Kidney (tissue), 14 donors: ENCODE measurements around the gene TP63. TPM values are rescaled to one million over a fixed set of nuclear protein-coding genes. Genes with fewer than 3 reads are reported as not detected.
A peak's percentile ranks its signal among the peaks of the same experiment; 100 is the strongest.

Source experiments
- DNase-seq, 5 donors: peaks; one replicate each; pipeline ENCODE4 v3.0.0-alpha.2; 2013 to 2020
- FAIRE-seq: peaks from 2 replicates; lab custom pipeline; 2012; peaks lifted over from hg19 to GRCh38; lab: Jason Lieb, UNC
- H3K27ac ChIP-seq, 2 donors: one replicate each; pipeline ENCODE4 v1.7.0; 2013; ENCODE audit warnings: low read depth in 2 of 2, low read length in 2 of 2, inconsistent platforms in 1 of 2
- H3K27me3 ChIP-seq: one replicate; pipeline ENCODE4 v1.7.1; 2013; ENCODE audit warnings: low read length, inconsistent platforms; ENCODE audit not compliant: control insufficient read depth, insufficient read depth
- H3K36me3 ChIP-seq, 3 donors: one replicate each; pipeline versions ENCODE4 v1.7.0 to v1.7.1; 2013; ENCODE audit warnings: low read length in 3 of 3, control low read depth in 1 of 3, inconsistent platforms in 1 of 3; ENCODE audit not compliant: insufficient read depth in 3 of 3, control insufficient read depth in 2 of 3
- H3K4me1 ChIP-seq, 3 donors: one replicate each; pipeline versions ENCODE4 v1.7.0 to v1.7.1; 2013; ENCODE audit warnings: low read length in 3 of 3, inconsistent platforms in 1 of 3, low read depth in 1 of 3; ENCODE audit not compliant: control insufficient read depth in 2 of 3, insufficient read depth in 2 of 3
- H3K4me3 ChIP-seq, 3 donors: one replicate each; pipeline versions ENCODE4 v1.7.0 to v1.8.1; 2013; ENCODE audit warnings: low read length in 3 of 3, control low read depth in 1 of 3, inconsistent platforms in 1 of 3
- H3K9ac ChIP-seq, 3 donors: one replicate each; pipeline versions ENCODE4 v1.7.0 to v1.7.1; 2013; ENCODE audit warnings: low read length in 3 of 3, control low read depth in 1 of 3, inconsistent platforms in 1 of 3
- H3K9me3 ChIP-seq, 3 donors: one replicate each; pipeline versions ENCODE4 v1.7.0 to v1.7.1; 2013; ENCODE audit warnings: low read length in 3 of 3, control low read depth in 1 of 3, inconsistent platforms in 1 of 3; ENCODE audit not compliant: control insufficient read depth in 2 of 3, insufficient read depth in 1 of 3
- intact Hi-C: fragments of 100-400 bp; cut with DNase I; formaldehyde crosslinking; loops from one replicate; pipeline ENCODE4 v1.11.1; 2022
- polyA plus RNA-seq: library from polyadenylated mRNA; stranded (reverse); fragments of 350-450 nt; fragmentation: Illumina TruSeq; extraction: RNeasy Lipid Tissue Mini Kit (QIAGEN cat#74804); gene quantifications from one replicate; pipeline ENCODE4 v1.2.3, GENCODE V29; 2014; ENCODE audit warnings: low read depth, low replicate concordance; ENCODE audit not compliant: insufficient read depth
- total RNA-seq: library from RNA; stranded (reverse); fragmentation: NEBNext Ultra II Directional; extraction: Animal tissue kit (Norgen Biotek cat#: 25700); gene quantifications from one replicate; pipeline ENCODE4 v1.2.1, GENCODE V29; 2021
- TF ChIP-seq, protein P1 (sequence below): IDR thresholded peaks from 3 replicates; pipeline ENCODE4 v1.5.1; 2012; ENCODE audit warnings: mild to moderate bottlenecking, moderate library complexity, borderline replicate concordance; ENCODE audit not compliant: insufficient read depth; ENCODE audit errors: extremely low read depth
- donor health status: control.
- donor health status: control.
- donor health status: control.
- donor health status: control.
- donor health status: control.
- donor health status: DM: yes; HTN: yes; CAD: no.
- donor health status: Normal renal cell carcinoma (clear cell type).

The TP63 gene
- total and polyA plus RNA-seq, 2 donors from 2014 or later = 0.13 to 1.1 TPM

DNA sequence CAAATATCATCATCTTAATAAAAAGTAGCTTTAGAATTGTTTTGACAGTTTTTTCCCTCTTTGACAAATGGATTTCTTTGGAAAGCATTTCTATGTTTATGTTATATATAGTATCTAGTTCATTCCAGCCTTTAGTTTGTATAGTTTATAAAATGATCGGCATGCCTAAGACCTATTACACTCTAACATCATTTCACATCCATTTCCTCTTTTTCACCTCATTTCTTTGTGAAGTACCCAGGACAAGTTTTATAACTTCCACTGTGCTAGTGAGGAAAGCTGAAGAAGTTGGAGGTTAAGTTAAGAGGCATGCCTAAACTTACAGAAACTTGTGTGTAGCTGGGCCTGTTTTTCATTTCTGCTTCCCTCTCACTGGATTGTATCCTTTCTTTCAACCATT, 178.4 kb downstream of the TP63 start:
- H3K36me3 ChIP-seq = no peaks in the 10 kb centered on the region
- no peak overlapping the region for H3K27ac ChIP-seq
- no peak overlapping the region for H3K4me3 ChIP-seq
- H3K4me1 ChIP-seq = no peaks in the 10 kb centered on the region
- intact Hi-C loops = no loop called here
- DNase-seq = no peak
- no peak overlapping the region for H3K9ac ChIP-seq
- H3K9me3 ChIP-seq = no peaks in the 10 kb centered on the region
- no peak for FAIRE-seq
- no peaks in the 10 kb centered on the region for H3K27me3 ChIP-seq
- TF ChIP-seq, protein P1, sequence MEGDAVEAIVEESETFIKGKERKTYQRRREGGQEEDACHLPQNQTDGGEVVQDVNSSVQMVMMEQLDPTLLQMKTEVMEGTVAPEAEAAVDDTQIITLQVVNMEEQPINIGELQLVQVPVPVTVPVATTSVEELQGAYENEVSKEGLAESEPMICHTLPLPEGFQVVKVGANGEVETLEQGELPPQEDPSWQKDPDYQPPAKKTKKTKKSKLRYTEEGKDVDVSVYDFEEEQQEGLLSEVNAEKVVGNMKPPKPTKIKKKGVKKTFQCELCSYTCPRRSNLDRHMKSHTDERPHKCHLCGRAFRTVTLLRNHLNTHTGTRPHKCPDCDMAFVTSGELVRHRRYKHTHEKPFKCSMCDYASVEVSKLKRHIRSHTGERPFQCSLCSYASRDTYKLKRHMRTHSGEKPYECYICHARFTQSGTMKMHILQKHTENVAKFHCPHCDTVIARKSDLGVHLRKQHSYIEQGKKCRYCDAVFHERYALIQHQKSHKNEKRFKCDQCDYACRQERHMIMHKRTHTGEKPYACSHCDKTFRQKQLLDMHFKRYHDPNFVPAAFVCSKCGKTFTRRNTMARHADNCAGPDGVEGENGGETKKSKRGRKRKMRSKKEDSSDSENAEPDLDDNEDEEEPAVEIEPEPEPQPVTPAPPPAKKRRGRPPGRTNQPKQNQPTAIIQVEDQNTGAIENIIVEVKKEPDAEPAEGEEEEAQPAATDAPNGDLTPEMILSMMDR = no peak

DNA sequence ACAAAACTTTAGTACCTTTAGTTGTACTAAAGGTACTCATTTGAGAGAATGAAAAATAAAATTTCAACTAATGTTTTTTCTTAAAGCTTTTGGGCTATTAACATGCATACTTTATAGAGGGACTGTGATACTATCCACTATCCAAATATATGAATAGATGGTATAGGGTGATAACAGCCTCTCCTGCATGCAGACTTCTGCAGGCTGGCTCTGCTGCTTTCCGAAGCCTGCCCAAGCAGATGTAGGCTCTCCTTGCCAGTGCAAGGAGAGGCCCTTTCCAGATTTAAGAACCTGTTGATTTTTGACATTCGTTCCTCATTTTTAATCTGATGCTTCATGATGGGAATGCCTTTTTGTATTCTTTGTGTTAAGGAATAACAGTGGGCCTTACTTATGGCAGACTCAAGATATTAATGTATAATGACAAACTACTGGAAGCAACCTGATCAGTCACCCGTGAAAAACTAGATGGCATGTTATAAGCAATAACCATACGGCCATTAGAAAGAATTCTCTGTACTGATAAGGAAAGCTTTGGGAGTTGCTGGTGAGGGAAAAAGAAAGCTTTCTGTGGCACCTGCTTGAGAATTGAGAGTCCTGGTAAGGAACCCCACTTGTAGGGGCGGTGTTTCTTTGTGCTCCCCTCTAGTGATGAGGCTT, 181.7 kb downstream of the TP63 start:
- Histone ChIP-seq H3K9ac (no peak overlapping the region), H3K36me3 (no peaks in the 10 kb centered on the region), H3K4me3 (no peak overlapping the region), H3K4me1 (no peaks in the 10 kb centered on the region), H3K27me3 (no peaks in the 10 kb centered on the region), H3K9me3 (no peaks in the 10 kb centered on the region), H3K27ac (no peak overlapping the region)
- FAIRE-seq (no peak), DNase-seq (peak in 1 of 5 donors; percentile 10)
- TF ChIP-seq, protein P1 = no peak
- intact Hi-C loops = no loop called here

DNA sequence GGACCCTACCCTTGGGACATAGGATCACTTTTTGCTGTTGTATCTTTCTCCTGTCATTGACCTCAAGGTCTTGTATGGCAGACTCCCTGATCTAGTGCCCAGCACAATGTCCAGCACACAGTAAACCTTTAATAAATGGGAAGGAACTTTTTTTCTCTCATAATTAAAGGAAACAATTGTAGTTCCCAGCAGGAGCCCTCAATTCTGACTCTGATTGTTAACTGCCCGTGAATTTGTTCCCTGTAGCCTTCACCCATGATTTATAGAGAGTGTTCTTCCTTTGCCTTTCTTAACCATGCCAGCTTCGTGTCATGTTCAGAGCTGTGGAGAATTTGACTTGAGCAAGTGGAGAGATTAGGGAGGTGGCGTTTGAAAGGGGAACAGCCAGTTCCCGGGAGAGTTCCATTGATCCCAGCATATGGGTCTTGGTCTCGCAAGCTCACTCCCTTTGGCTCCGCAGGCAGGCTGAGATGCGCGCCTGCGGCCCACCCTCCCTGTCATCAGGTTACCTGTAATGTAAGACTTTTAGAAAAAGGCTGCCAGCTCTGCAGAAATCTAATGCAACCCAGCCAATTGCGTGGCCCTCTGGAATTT, 182.6 kb downstream of the TP63 start:
- TF ChIP-seq, protein P1 = no peak
- H3K9ac ChIP-seq = no peak overlapping the region
- DNase-seq (peak in 4 of 5 donors; percentile 34 to 59 (median 43)), FAIRE-seq (no peak)
- H3K36me3 ChIP-seq = no peaks in the 10 kb centered on the region
- H3K4me1 ChIP-seq = no peaks in the 10 kb centered on the region
- no peaks in the 10 kb centered on the region for H3K27me3 ChIP-seq
- no peak overlapping the region for H3K27ac ChIP-seq
- H3K4me3 ChIP-seq = no peak overlapping the region
- intact Hi-C loops = no loop called here
- no peaks in the 10 kb centered on the region for H3K9me3 ChIP-seq
